ENCODE measurements around the gene WBP4. TPM values are rescaled to one million over a fixed set of nuclear protein-coding genes. Genes with fewer than 3 reads are reported as not detected.

WBP4 gene
- total and polyA plus RNA-seq, 2 of the 13 experiments (the other 11 are each of a cell fraction or from before 2014, with no cell fraction given), result 6.7 to 11.7 TPM

- 4% methylated on average over 4 of the region's 4 CpGs for WGBS (ENCODE audit: low lambda C conversion rate)
- Histone ChIP-seq H3K9ac (ENCODE audit: insufficient read depth, low read depth, low read length) (no peak overlapping the region), H3K4me2 (ENCODE audit: low read depth, low read length) (peak overlapping the region; percentile 38), H3K4me3 (replicated peaks in 1 of 3; ENCODE audit: insufficient read depth in 1 of 3, low read depth in 2 of 3, low read length in 3 of 3) (no peak overlapping the region), H3K27ac (ENCODE audit: extremely low read length, insufficient read depth, low read length) (peak overlapping the region; percentile 8), H3K79me2 (ENCODE audit: insufficient read depth, low read length) (peaks cover 93% of the 10 kb centered on the region), H3K9me3 (ENCODE audit: low read length) (no peaks in the 10 kb centered on the region), H3K4me1 (ENCODE audit: insufficient read depth, low read length) (peaks cover 76% of the 10 kb centered on the region), H3K36me3 (replicated peaks in 1 of 2; ENCODE audit: control insufficient read depth in 1 of 2, insufficient read depth in 2 of 2, low read length in 2 of 2) (peaks cover 6 to 16% of the 10 kb centered on the region in 2 experiments; a peak in 1 of 5 replicates), H4K20me1 (ENCODE audit: insufficient read depth, low read length) (peaks cover 33% of the 10 kb centered on the region), H3K27me3 (ENCODE audit: control insufficient read depth in 1 of 2, insufficient read depth in 2 of 2, low read length in 2 of 2) (no peaks in the 10 kb centered on the region), H2AFZ (ENCODE audit: low read length) (no peak overlapping the region)
- intact Hi-C loops (cut with micrococcal nuclease; ENCODE audit: unreplicated experiment) (no loop called here), in situ Hi-C loops (cut with HindIII; ENCODE audit: extremely low pct_ligation_motif_present, low pct_unique_long_range_greater_than_20kb) (no loop called here)
- ChIA-PET CTCF (ENCODE audit: low intra/inter-chr PET ratio, low total read pairs) (no interaction called here), POLR2A (interaction anchor here (1.0 kb wide), 1 partner anchor 17 kb away, joined by 3 read pairs; no protein-coding TSS in a partner anchor)
- peak; percentile 60 for FAIRE-seq
- BruUV-seq (replicated peaks), result no TSS peak
- peak; percentile 90 for ATAC-seq
- DNase-seq (ENCODE audit: low spot score), result peak; percentile 81
- peak; percentile 94 for TF ChIP-seq ZNF317 (CRISPR knock-in tag; IDR thresholded peaks at IDR 0.05)
- 0 out of 2 replicates have a peak, but pooled peaks have one; percentile 45 for TF ChIP-seq SMAD3 (CRISPR knock-in tag; IDR thresholded peaks at IDR 0.05)
- peak; percentile 28; the same call in 1 of the 2 replicates for TF ChIP-seq ARID3A (IDR thresholded peaks at IDR 0.05; ENCODE audit: low read depth, low read length)
- peak; percentile 48 for TF ChIP-seq RARA (CRISPR knock-in tag; IDR thresholded peaks at IDR 0.05)
- TF ChIP-seq SKI (IDR thresholded peaks at IDR 0.05; ENCODE audit: partially characterized antibody), result peak; percentile 29
- TF ChIP-seq ZBTB10 (CRISPR knock-in tag; IDR thresholded peaks at IDR 0.05; ENCODE audit: borderline replicate concordance), result no peak
- no peak for TF ChIP-seq ZNF816 (CRISPR knock-in tag; IDR thresholded peaks at IDR 0.05; ENCODE audit: borderline replicate concordance)
- peak; percentile 42; the same call in 1 of the 2 replicates for TF ChIP-seq SOX13 (IDR thresholded peaks at IDR 0.05)
- TF ChIP-seq SOX13 (CRISPR knock-in tag; conservative IDR thresholded peaks at IDR 0.05 in 1 of 2, IDR thresholded peaks at IDR 0.05 in 1 of 2), result peak in 1 of 2 experiments; percentile 96; a peak in 2 of 4 replicates
- no peak for TF ChIP-seq ZNF687 (CRISPR knock-in tag; IDR thresholded peaks at IDR 0.05)
- no peak for TF ChIP-seq ZNF780A (CRISPR knock-in tag; IDR thresholded peaks at IDR 0.05)
- TF ChIP-seq CEBPG (CRISPR knock-in tag; IDR thresholded peaks at IDR 0.05), result 0 out of 2 replicates have a peak, but pooled peaks have one; percentile 18
- TF ChIP-seq GTF2F1 (IDR thresholded peaks at IDR 0.05; ENCODE audit: low read length), result no peak
- 0 out of 2 replicates have a peak, but pooled peaks have one; percentile 47 for TF ChIP-seq TBX2 (CRISPR knock-in tag; IDR thresholded peaks at IDR 0.05; ENCODE audit: borderline replicate concordance)
- no peak for TF ChIP-seq RAD51 (IDR thresholded peaks at IDR 0.05; ENCODE audit: borderline replicate concordance)
- no peak for TF ChIP-seq ZNF121 (CRISPR knock-in tag; IDR thresholded peaks at IDR 0.05)
- no peak for TF ChIP-seq AGO2 (optimal IDR thresholded peaks at IDR 0.05; ENCODE audit: low read depth, low read length)
- TF ChIP-seq ZNF331 (CRISPR knock-in tag; IDR thresholded peaks at IDR 0.05), result peak; percentile 51; the same call in 1 of the 2 replicates
Observed at GRCh38 chr13:41025518-41025917, 35.8 kb upstream of the WBP4 start.

Data from HepG2 (cell line).